ENCODE measurements around the gene TGFA.

TGFA gene

GRCh38 chr2:70523996-70524965, 29.3 kb downstream of the TGFA start:
- peak in 3 of 6 experiments; percentile 24 to 46 (median 42) for DNase-seq

DNA sequence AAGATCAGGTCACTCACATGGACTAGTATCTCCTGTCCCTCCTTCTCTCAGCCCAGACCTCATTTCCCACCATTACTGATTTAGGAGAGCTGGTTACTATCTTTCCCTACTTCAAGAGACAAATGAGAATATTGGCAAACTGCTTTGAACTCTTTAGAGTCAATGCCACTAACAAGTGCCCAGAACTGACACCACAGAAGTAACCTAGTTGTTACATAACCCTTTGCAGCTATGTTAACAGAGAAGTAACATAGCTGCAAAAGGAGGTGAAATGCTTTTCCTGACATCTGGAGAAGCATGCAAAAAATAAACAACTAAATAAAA, 30.0 kb downstream of the TGFA start:
- DNase-seq: no peak

DNA sequence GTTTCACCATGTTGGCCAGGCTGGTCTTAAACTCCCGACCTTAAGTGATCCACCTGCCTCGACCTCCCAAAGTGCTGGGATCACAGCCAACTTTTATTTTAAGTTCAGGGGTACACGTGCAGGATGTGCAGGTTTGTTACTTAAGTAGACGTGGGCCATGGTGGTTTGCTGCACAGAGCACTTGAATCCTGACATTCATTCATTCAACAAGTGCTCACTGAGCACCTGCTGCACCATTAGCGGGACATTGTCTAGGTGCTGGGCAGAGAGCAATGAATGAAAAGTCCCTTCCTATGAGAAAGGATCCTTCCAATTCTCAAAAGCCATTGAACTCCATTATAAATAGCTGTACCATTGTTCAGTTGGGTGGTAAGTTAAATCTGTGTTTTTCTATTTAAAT, 31.0 kb downstream of the TGFA start:
- DNase-seq: no peak

DNA sequence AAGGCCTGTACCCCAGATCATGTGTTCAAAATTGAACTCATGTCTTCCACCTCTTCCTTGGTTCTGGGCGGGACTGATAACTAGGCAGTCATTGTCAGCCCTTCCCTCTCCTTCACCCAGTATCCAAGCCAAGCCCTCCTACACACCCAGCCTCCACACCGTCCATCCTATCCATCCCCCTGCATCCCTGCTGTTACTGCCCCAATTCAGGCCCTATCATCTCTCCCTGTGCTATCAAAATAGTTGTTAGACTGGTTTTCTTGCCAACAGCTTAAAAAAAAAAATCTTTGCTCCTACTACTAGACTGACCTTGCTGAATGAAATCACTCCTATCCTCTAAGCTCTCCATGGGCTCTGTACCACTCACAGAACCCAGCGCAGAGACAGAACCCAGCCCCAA, 32.8 kb downstream of the TGFA start:
- no peak for DNase-seq

DNA sequence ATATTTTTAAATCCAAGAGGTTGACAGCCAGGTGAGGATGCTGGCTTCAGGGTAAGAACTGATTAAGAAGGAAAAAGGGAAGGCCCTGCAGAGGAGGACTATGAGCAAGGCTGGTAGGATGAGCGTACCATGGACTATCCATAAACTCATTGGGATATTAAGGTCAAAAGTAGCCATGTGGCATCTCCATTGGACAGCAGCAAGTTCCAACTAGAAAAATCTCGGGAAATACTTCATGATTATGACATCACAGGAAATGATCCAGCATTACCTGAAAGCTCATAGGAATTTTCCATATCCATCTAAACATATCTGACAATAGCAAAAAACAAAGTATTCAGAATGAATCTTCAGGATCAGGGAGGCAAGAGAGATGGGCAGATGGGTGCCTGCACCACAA, 34.2 kb downstream of the TGFA start:
- no peak for DNase-seq

- DNase-seq: no peak
Observed at GRCh38 chr2:70518557-70518956, 35.1 kb downstream of the TGFA start.

GRCh38 chr2:70517804-70518203, 35.8 kb downstream of the TGFA start:
- no peak for DNase-seq

- DNase-seq: no peak
Observed at GRCh38 chr2:70516596-70516995, 37.0 kb downstream of the TGFA start.

DNA sequence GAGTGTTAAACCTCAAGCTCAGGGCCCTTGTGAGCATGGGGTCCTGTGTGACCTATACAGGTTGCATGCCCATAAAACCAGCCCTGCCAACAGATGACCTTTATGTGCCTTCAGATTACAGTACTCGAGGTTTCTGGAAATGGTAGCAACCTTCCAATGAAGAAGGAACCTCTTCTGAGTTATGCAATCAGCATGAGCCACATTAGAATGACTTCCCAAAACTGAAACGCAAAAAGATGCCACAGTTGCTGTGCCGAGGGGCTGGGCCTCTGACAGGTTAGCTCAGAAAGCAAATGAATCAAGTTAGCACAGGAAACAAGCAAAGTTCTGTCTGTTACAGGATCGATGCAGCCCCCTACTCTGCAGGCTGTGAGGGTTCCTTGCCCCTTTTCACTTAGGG, 37.7 kb downstream of the TGFA start:
- no peak for DNase-seq

- no peak for DNase-seq
Observed at GRCh38 chr2:70514612-70515055, 39.0 kb downstream of the TGFA start.

DNA sequence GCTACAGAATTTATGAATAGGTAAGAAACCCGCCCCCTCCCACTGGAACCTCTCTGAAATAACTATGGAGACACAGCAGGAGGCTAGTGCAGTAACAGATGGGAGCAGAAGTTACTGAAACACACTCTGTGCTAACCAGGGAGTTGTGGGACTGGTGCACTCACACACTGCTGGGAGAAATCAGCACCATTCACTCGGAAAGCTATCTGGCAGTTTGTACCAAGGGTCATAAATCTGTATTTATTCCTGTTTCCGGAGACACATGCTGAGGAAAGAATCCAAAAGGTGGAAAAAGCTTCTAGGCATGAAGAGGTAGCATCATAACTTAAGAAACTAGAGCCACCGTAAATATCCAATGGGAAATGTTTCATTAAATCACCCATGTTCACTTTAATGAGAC, 39.9 kb downstream of the TGFA start:
- DNase-seq: no peak

DNA sequence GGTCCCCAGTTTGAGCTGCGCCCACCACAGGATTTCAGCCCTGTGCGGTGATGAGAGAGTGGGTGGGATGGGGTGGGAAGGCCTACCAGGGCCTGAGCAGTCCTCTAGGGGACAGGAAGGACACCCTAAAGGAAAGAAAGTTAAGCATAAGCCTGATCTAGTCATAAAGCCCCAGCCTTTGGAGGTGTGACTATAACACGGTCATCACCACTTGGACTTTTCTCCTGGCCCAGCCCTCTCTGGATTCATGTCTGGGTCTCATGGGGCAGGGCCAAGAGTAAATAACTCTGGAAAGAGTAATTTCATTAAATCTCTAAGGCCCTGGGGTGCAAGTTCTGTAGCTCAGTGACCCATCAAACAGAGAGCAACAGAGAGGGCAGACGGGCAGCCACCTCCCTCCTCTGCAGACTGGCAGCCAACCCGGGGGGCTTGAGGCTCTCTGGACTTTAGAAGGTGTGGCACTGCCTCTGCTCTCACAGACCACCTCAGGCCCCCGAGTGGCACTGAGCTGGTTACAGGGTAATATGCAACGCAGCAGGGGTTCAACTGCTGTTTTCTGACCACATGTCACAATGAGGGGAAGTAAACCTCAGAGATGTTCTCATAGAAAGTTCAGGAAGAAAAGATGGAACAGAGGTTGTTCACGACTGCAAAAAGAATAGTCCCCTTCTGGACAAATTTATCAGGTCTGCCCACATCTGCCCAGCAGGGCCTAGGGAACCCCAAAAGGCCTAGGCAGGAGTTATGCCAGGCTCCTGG, 41.5 kb downstream of the TGFA start:
- no peak for DNase-seq

- no peak for DNase-seq
Observed at GRCh38 chr2:70510313-70510712, 43.3 kb downstream of the TGFA start.

DNA sequence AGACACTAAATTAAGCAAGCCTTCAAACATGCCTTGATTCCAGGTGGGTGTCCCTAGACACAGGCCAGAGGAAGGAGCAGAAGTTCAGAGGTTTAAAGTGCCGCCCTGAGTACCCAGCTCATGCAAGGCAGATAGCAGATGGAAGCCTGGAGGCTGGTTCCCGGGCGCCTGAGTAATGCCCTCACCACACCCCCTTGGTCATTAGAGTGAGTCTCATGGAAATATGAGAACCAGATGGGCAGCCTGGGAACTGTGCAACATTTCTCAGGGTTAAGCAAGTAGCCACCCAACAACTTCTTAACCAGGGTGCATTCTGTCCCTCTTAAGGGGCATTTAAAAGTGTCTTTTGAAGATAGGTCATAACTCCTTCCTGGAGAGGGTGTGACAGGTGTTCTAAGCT, 44.1 kb downstream of the TGFA start:
- no peak for DNase-seq

DNA sequence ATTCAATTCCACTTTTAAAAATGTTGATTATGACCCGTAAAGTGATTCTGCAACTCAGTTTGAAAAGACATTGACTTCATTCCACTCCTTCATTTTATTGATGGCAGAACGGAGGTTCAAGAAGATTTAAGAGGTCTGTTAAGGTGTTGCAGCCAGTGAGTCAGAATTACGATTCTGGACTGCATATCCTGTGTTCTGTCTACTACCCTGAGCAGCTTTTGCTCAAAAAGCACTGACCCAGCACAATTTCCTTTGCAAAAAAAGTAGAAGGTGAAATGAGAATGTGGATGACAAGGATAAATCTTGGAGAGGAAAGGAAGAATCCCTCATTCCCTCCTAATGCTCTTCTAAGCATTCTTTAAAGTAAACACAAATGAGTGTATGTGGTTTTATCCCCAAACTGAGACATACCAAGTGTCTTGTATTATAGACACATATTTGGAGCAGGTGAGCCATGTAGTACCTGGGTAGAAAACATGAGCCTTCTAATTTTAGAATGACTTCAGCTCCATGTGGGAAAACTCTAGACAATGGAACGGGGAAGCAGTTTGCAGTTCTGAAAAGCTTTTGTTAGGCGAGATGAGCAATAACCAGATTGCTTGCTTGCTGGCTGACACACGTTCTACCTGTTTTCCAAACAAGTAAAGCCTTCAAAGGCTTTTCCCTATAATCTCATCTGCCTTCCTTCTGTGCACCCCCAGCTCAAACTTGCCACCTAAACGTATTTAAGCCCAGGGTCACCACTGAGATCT, 44.7 kb downstream of the TGFA start:
- no peak for DNase-seq

DNA sequence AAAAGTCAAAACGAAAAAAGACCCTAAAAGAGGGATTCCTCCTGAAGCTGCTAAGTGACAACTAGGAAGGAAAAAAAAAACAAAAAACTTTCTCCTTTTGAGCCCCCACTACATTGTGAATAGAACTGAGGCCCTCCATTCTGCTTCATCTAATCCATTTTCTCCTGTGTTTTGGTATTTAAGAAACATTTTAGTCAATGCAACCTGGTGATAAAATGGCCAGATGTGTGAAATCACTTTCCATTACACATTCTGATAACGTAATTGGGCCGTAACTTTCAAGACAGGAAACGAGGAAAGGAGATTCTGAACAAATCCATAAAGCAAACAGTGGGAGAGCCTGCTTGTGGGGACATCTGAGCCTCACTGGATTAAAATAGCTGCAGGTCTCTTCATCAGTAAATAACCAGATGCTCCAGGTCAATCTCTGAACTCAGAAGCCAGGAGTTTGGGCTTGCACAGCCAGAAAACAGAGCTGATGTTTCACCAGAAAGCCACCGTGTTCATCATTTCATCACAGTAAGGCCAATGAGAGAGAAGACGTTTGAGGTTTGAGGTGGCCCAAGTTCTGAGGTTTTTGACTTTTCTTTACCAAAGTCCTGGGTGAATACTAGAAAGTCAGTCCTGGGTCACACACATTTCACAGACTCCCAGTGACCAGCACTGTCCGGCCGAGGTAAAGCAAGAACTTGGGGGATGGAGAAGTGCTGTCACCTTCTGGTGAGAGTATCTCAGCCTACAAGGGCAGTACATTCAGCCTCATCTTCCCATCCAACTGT, 47.8 kb downstream of the TGFA start:
- no peak for DNase-seq

- no peak for DNase-seq
Observed at GRCh38 chr2:70504750-70505149, 48.9 kb downstream of the TGFA start.

DNA sequence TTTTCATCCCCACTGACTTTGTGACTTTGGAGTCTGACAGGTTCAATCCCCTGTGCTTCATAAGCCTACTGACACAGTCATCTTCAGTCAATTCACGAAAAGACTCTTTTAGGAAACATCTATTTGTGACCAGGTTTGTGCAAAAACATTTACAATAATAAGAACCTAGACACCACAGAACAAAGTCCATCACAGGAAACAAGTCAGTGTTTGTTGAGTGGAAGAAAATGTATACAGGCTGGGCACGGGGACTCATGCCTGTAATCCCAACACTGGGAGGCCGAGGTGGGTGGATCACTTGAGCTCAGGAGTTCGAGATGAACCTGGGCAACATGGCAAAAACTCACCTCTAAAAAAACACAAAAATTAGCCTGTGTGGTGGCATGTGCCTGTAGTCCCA, 49.7 kb downstream of the TGFA start:
- DNase-seq: no peak

DNA sequence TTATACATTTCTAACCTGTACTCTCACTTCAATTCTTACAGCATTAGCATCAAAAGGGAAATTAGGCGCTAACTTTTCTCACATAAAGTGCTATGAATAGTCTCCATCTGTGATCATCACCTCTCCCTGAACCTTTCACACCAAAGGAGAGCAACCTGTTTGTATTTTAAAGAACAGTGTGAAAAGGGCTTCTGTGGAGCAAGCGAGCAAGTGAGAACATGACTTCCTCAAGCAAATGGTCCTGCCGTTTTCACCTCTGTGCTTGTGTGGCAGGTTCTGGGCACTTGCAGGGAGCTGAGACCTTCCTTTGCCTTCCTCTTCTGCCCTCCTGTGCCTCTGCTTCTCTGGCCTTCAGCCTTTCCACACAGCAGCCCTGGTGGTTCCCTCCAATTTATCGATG, 51.9 kb downstream of the TGFA start:
- no peak for DNase-seq

- no peak for DNase-seq
Observed at GRCh38 chr2:70501215-70501614, 52.4 kb downstream of the TGFA start.

DNA sequence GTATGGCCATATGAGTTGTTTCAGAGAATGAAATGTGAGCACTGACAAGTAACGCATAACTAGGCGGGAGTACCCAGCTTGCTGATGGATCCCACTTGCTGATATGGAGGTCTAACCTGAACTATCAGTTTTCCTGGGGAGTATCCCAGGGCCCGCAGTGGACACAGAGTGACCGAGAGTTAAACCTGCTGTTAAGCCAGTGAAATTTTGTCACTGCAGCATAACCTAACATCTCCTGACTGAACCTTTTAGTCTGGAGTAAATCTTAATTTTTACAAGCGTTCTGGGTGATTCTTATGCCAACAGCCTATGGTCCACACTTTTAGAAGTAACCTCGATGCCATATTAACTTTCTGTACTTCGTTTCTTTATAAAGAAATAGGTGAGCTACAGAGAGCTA, 54.4 kb downstream of the TGFA start:
- no peak for DNase-seq

- no peak for DNase-seq
Observed at GRCh38 chr2:70498528-70498927, 55.1 kb downstream of the TGFA start.

- DNase-seq: no peak
Observed at GRCh38 chr2:70498054-70498453, 55.6 kb downstream of the TGFA start.

All from stimulated activated naive CD4-positive, alpha-beta T cell (primary cell).